GM18870 (cell line): Measurements from ENCODE around the gene GNG7.
A peak's percentile ranks its signal among the peaks of the same experiment; 100 is the strongest.

Experiments
- ATAC-seq: cut with Tn5 transposase; IDR thresholded peaks from one replicate; pipeline ENCODE4 v1.9.1; 2021; ENCODE audit warnings: moderate library complexity; ENCODE audit not compliant: unreplicated experiment

The GNG7 gene

DNA sequence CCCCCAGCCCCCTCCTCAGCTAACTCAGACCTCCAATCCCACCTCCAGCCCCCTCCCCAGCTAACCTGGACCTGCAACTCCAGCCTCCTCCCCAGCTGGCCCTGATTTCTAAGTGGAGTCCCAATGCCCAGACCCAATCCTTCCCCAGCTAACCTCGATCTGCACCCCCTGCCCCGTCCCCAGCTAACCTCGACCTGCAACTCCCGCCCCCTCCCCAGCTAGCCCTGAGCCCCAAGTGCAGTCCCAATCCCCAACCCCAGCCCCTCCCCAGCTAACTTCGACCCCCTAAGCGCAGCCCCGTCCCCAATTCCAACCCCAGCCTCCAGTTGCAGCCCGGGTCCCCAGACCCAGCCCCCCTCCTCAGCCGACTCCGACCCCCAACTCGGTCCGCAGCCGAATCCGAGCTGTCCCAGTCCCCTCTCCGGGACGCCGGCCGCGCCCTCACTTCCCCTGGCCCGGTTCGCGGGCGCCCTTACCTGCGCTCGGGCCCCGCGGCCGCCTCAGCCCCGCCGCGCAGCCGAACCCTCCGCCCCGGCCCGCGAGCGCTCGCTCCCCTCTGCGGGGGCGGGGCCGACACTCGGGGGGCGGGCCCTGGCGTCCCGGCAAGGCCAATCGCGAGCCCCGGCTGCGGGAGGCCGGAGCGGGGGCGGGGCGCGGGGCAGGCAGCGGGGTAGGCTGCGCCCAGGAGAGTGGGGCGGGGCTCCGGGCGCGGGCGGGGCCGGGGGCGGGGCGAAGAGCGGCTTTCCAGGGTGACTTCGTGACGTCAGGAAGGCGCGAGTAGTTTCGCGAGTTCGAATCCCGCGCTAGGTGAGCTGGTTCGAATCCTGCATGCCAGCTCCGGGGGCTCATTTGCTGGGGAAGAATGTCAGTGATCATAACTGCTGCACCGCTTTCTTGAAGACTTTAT is at the start of gene GNG7:
Gene GNG7 (minus strand): TSS at position 525 of the 907 bp plus-strand sequence. CDS start 182,006 bp downstream, outside the sequence.
- ATAC-seq, result no peak

DNA sequence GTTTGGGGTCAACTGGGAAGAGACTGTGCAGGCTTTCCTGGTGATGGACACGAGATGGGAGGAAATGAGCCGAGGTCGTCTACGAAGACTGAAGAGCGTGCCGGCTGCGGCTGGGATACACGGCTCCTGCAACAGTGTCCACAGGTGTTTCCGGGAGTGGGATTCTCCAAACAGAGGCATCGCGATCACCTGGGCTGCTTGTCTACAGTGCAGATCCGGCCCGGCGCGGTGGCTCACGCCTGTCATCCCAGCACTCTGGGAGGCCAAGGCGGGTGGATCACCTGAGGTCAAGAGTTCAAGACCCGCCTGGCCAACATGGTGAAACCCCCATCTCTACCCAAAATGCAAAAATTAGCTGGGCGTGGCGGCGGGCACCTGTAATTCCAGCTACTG is 48.9 kb upstream of the GNG7 start:
- ATAC-seq, result no peak

DNA sequence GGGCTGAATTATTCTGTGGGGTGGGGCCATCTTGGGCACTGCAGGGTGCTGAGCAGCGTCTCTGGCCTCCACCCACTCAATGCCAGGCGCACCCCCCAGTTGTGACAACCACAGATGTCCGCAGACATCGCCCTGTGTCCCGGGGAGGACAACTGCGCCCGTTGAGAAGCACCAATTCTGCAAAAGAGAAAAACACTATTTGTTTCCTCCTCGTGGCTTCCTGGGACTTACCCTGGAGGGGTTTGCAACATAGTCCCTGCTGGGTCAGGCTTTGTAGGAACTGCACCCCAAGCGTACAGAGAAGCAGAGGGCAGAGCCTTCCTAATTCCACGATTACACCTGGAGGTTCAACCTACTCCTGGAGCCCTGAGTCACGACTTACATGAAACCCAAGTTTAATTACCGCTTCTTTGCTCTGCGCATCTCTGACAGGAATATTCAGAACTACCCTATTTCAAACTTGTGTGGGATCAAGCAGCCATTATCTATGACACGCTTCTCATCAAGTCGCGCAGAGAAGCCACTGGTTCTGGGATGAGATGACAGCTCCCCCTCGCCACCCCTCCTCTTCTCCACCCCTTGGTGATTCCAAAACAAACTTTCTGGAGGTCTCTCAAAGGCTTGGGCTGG is 48.4 kb upstream of the GNG7 start:
- ATAC-seq, result no peak

DNA sequence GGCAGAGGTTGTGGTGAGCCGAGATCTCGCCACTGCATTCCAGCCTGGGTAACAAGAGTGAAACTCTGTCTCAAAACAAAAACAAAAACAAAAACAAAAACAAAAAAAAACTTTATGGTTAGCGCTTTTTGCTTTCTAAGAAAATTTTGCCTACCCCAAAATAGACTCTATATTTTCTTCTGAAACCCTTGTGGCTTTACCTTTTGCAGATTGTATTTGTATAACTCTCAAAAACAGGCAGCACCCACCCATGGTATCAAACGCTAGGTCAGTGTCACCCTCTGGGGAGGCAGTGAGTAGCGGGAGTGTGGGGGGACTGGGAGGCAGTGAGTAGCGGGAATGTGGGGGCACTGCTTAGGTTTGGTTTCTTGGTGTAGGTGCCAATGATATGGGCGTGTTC is 44.9 kb upstream of the GNG7 start:
- ATAC-seq, result no peak

DNA sequence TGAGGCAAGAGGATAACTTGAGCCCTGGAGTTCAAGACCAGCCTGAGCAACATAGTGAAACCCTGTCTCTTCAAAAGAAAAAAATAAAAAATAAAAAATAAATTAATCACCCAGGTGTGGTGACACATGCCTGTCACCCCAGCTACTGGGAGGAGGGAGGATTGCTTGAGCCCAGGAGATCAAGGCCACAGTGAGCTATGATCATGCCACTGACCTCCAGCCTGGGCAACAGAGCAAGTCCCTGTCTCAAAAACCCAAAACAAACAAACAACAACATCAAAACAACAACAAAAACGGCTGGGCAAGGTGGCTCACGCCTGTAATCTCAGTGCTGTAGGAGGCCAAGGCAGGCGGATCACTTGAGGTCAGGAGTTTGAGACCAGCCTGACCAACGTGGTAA is 41.6 kb upstream of the GNG7 start:
- ATAC-seq, result no peak

DNA sequence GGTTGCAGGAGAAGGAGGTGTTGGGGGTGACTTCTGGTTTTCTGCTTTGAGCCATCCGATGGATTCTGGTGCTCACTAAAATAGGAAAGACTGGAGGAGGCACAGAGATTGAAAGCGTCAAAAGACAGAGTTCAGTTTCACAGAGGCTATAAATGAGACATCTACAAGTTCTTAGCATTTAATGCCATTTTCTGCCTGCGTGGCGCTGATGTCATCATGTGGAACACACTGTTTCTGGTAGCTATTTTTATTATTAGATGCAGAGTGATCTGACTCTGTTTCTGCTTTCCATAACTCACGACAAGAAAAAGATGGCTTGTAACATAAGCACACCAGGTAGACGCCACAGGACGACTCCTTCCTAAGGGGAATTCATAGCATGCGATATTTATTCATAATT is 40.6 kb upstream of the GNG7 start:
- no peak for ATAC-seq

DNA sequence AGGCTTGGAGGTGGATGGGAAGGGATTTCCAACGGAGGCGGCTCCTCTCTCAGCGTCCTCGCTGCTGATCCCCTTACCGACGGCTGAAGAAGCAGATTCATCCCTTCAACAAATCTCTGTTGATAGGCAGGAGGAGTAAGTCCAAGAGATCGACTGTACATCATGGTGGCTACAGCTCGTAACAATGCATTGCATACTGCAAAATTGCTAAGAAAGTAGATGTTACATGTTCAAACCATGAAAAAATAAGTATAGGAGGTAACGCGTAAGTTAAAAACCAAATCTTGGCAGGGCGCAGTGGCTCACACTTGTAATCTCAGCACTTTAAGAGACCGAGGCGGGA is 37.8 kb upstream of the GNG7 start:
- no peak for ATAC-seq

DNA sequence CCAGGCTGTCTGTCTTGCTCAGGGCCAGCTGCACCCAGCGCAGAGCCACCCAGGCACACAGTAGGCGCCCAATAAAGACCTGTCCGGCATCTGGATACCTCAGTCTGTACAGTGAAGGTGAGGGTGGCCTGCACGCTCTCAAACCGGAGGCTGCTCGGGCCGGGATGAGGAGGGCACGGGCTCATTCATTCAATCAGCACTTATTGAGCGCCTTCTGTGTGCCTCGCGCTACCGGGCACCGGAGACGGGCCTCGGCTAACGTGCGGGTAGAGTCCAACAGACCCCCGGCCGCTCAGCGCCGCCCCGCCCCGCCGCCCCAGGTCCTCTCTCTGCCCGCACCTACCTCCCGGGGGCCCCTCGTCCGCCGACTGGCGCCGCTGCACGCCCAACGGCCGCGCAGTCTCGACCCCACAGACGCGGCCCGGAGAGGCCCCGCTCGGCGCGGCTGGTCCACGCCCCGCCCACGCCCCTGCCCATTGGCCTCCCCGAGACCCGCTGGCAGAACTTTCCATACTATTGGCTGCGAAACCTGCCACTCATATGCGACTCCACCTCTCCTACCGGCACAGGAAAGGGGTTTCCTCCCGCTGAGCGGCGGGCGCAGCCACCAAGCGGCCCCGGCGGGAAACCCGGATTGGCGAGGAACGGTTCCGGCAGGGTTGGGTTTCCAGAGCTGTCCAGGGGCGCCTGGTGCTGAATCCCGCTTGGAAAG is 37.3 kb upstream of the GNG7 start, which contains the start of gene SLC39A3:
Gene SLC39A3 (minus strand): TSS at position 416 of the 712 bp plus-strand sequence. CDS start 2,760 bp downstream, outside the sequence.
- peak; percentile 89 for ATAC-seq

DNA sequence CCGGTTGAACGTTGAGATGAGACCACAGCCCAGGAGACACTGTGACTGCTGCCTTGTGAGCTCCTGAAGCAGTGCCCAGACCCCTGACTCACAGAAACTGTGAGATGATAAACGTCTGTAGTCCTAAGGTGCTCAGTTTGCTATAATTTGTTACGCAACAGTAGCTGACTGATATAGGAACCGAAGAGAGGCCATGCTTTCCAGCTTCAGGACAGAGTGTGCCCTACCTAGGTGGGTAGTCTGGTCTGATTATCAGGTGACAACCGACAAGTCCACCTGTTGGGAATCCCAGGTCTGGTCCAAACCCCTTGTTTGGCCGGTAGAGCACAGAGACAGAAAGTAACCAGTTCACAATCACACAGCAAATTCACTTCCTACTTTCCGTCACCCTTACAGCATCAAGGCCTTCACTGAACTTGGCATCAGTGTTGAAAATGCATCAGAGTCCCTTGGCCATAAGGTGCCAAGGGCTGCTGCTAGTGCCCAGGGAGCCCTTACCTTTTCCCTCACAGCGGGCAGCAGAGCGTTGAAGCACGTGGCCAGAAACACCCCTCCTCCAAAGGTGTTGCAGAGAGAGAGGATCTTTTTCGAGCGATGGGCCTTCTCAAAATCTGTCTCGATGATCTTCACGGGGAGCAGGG is 34.2 kb upstream of the GNG7 start:
- ATAC-seq, result no peak

DNA sequence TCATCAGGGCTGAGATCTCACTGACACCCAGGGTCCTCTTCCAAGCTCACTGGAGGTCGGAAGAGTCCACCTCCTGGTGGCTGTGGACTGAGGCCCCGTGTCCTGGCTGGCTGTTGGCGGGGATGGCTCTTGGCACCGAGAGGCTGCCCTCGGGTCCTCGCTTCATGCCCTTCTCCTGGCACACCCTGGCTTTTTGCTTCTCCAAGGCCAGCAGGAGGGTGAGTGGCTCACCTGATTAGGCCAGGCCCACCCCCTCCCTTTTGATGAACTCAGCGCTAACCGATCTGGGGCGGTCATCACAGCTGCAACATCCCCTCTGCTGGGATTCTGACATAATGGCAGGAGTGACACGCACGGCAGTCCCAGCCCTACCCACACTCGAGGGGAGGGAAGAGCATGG is 32.9 kb upstream of the GNG7 start:
- no peak for ATAC-seq

DNA sequence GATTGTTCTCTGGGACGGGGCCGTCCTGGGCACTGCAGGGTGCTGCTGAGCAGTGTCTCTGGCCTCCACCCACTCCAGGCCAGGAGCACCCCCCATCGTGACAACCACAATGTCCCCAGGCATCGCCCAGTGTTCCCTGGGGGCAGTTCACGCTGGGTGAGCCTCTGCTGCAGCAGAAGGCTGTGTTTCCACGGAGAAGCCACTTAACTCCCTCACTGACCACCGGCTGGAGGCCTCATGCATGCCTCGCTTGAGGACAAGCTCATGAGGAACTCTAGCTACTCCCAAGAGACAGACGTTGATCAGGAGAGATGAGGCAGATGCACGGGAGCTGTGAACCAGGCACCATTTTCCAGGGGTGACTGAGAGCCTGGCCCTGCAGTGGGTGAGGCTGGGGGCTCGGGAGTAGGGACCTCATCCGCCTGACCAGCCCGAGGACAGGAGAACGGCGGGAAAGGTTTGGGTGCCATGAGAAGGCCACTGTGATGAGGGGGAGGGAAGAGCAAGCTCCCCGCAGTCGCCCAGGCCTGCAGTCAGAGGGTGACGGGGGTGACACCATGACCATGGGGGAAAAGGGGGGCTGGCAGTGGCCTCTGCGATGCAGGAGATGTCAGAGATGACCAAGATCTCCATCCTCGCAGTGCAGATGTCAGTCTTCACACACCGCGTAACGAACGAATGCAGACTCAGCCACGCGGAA is 32.2 kb upstream of the GNG7 start:
- no peak for ATAC-seq

DNA sequence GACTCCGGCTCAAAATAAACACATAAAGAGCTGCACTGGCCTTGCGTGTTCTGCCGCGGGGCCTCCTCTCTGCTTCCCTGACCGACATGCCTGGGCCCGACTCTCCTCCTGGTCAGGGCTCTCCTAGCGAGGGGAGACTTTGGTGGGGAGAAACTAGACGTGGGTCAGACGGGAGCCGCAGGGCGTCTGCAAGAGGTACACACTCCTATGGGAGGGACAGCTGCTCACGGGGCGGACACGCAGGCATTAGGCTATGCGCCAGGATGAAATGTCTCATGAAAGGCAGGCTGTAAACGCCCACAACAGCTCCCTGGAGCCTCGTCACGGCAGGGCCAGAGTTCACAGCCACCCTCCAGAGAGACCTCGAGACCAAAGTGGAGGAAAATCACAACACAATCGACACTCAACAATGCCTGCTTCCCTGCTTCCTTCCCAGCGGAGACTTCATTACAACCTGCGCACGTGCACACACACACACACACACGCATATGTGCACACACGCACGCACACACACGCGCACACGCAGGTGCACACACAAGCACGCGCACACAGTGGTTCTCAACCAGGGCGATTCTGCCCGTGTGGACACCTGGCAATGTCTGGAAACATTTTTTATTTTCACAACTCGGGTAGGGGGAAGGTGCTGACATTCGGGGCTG is 31.6 kb upstream of the GNG7 start:
- ATAC-seq, result no peak

DNA sequence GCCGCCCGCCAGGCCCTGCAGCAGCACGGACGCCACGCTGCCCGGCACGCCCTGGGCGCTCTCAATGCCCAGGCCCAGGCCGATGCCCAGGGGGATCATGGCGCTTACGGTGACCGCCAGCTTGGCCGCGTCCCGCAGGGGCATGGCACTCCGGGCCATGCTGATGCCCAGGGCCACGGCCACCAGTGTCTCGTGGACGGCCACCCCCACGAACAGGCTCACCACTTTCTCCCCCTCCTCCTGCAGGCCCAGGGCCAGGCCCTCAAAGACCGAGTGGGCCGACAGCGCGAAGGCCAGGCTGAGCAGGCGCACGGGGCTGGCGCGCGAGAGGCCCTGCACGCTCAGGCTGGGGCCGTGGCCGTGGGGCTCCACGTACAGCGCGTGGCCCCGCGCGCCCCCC is 30.4 kb upstream of the GNG7 start:
- no peak for ATAC-seq

DNA sequence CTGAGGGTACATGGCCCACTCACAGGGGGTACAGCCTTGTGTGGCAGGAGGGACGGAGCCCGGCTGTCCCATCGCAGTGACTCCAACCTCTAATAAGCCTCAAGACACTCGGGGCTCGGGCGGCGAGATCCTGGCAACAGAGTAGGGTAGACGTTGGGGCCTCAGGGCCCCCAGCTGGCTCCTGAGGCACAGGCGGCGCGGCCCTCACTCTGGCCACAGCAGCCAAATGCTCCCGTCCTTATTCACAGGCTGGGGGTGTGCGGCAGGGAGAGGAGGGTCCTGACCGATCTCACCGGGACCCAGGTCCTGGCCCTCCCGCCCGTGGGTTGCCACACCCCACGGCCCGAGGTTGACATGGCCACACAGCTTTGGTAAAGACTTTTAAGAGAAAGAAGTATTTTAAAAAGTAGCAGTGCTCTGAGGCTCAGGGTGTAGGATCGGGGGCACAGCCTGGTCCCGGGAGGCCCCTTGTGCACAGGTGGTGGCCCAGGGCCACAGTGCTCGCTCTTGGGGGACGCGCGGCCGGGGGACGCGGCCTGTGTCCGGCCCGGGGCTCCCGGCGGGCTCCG is 29.7 kb upstream of the GNG7 start:
- ATAC-seq, result no peak

DNA sequence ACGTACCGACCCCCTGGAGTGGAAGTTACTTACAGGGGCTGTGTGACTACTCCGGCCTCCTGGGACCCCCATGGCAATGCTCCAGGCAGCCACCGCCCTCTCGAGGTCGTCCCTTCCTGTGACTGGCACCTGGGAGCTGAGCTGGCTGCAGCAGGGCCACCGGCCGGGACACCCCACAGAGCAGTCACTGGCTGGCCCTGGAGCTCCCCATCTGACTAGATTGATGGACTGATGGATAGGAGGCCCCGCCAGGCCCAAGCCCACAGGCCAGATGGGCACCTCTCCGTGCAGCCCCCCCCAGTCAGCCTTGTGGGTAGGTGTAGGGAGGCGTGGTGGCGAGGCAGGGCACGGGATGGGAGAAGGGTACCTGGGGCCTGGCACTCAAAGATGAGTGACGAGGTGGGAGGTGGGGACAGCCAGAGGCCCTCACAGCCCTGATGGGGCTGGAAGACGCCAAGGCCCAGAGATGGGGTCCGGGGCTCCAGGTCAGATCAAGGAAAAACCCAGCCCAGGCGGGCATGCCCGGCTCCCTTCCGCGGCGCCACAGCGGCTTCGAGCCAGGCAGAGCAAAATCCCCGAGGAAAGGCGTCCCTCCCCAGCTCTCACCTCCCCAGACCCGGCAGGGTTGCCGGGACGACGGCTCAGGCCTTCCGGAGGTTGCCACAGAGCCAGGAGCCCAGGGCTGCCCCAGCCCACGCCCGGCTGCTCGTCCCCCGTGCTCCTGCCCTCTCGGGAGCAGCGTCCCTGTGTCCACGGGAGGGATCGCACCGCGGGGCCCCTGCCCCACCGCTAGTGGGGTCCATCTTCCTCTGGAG is 28.9 kb upstream of the GNG7 start:
- ATAC-seq, result no peak

DNA sequence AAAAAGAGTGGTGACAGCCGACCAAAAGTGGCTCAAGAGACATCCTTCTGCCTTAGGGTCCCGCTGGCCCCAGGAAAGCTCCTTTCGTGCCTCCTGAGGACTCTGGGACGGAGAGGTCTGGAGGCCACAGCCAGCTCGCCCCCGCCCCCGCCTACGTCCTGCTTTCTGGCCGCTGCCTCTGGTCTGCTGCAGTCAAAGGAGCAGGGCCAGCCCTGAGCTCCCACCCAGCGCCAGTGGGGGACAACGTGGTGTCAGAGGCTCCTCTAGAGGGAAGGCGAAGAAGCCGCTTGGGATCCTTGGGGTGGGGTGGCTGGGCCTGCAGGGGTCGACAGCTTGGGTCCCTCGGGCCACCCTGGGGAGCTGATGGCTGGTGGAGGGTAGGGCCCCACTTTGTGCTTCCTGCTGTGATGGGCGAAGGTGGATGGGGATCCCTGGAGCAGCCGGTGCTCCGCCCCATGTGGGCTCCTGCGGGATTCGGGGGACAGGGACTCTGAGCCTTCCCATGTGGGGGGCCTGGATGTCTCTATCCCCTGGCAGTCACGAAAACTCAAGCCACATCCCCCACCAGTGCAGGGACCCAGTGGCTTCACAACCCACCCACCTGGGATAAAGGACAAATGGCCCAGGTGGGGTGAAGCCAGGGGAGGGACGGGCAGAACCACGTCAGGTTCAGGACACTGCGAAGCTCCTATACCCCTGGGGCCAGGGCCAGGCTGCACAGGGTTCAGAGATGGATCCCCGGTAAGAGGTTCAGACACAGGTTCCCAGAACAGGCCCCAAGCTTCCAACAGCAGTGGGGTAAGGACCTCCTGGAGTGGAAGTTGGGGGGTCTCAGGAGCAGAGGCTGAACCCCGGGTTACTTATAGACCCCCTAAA is 27.7 kb upstream of the GNG7 start:
- ATAC-seq, result no peak

DNA sequence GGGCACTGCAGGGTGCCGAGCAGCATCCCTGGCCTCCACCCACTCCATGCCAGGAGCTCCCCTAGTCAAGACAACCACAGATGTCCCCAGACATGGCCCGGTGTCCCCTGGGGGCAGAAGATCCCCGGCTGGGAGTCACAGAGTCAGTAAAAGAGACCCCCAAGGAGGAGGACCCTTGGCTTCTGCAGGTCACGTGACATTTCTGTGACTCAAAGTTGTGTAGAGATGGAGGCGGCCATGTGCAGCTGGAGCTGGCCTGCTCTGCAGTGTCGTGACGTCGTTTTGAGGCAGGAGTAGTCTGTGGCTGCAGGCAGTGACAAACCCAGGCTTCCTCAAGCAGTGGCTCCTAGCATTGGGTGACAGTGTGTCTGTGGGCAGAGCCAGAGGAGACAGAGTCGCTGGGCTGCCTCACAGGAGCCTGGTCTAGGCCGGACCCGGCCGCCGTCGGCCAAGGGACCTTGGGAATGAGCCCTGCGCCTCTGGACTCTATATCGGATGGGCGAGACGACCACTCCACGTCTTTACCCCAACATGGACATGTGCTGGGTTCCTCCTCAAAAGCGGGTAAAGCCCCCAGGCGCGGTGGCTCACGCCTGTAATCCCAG is 26.4 kb upstream of the GNG7 start:
- ATAC-seq, result no peak

DNA sequence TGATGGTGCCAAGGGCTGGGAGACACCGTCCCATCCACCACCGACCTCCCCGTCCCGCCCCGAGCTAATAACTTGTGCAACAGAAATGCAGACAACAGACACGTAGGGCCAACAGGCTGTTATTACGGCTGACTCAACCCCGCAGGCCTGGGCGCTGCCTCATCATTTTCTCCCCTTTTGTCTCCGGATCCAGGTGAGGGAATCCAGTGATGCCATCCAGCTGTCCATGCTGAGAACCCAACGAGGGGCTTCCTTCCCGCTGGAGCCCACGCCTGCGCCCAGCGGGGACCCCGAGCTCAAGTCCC is 25.1 kb upstream of the GNG7 start:
- no peak for ATAC-seq
